Spleen (tissue), 7 donors: Measurements from ENCODE around the gene GGN.

Experiments used
- CTCF ChIP-seq, 11 experiments: fragments of 200-600 bp in 7 of 11; fragments of 450-650 bp in 4 of 11; sonication (generic) in 4 of 11; IDR thresholded peaks in 8 of 11; conservative IDR thresholded peaks in 3 of 11; 1 replicate in 7 of 11; 2 replicates in 4 of 11; pipeline versions ENCODE4 v1.4.0 to v1.8.0; 2016 to 2021; ENCODE audit warnings: antibody characterized with exemption in 11 of 11, inconsistent platforms in 4 of 11, mild to moderate bottlenecking in 1 of 11
- POLR2A ChIP-seq, 3 donors: fragments of 450-650 bp; IDR thresholded peaks; one replicate each; pipeline ENCODE4 v1.5.1; 2017; ENCODE audit warnings: antibody characterized with exemption in 3 of 3, mild to moderate bottlenecking in 1 of 3
- POLR2AphosphoS5 ChIP-seq, 3 donors: sonication (generic); formaldehyde crosslinking; IDR thresholded peaks; one replicate each; pipeline ENCODE4 v1.5.1; 2017; ENCODE audit warnings: antibody characterized with exemption in 3 of 3
- donor health status: DM: no; HTN: no; CAD: no; lungs with moderate emphysema.
- donor health status: DM: no; HTN: no; CAD: no.
- donor health status: DM: no; HTN: no; CAD: no.

GRCh38 chr19:38375098-38375493 is 12.7 kb downstream of the GGN start:
- no peak for TF ChIP-seq POLR2AphosphoS5 (IDR thresholded peaks at IDR 0.05)
- TF ChIP-seq CTCF (IDR thresholded peaks at IDR 0.05 in 8 of 11, conservative IDR thresholded peaks at IDR 0.05 in 3 of 11) = no peak
- no peak for TF ChIP-seq POLR2A (IDR thresholded peaks at IDR 0.05)
